ENCODE data around the gene SAMD7. TPM values are rescaled to one million over a fixed set of nuclear protein-coding genes. Genes with fewer than 3 reads are reported as not detected.
A peak's percentile ranks its signal among the peaks of the same experiment; 100 is the strongest.

Gene SAMD7
- total RNA-seq, 1 donor from 2014 or later = not detected

- no peak for ATAC-seq
- DNase-seq (ENCODE audit: low spot score) = no peak
- intact Hi-C loops (cut with DNase I) = no loop called here
These were observed 6.0 kb upstream of the SAMD7 start for GRCh38 chr3:169905404-169905803.

GRCh38 chr3:169907476-169907875 lies 3.9 kb upstream of the SAMD7 start:
- ATAC-seq = no peak
- no peak for DNase-seq (ENCODE audit: low spot score)
- intact Hi-C loops (cut with DNase I) = no loop called here

GRCh38 chr3:169907944-169908343 lies 3.4 kb upstream of the SAMD7 start:
- intact Hi-C loops (cut with DNase I) = no loop called here
- ATAC-seq = no peak
- DNase-seq (ENCODE audit: low spot score) = no peak

GRCh38 chr3:169913323-169913722 lies 2.0 kb downstream of the SAMD7 start:
- intact Hi-C loops (cut with DNase I) = no loop called here
- ATAC-seq (no peak), DNase-seq (ENCODE audit: low spot score) (no peak)

GRCh38 chr3:169914321-169914720 lies 2.9 kb downstream of the SAMD7 start:
- ATAC-seq (no peak), DNase-seq (ENCODE audit: low spot score) (no peak)
- intact Hi-C loops (cut with DNase I) = no loop called here

- ATAC-seq = peak; percentile 38
- peak; percentile 65 for DNase-seq (ENCODE audit: low spot score)
- intact Hi-C loops (cut with DNase I) = no loop called here
These were observed 11.8 kb downstream of the SAMD7 start for GRCh38 chr3:169923189-169923588.

GRCh38 chr3:169923831-169924230 lies 12.5 kb downstream of the SAMD7 start:
- intact Hi-C loops (cut with DNase I) = no loop called here
- no peak for DNase-seq (ENCODE audit: low spot score)
- no peak for ATAC-seq

- intact Hi-C loops (cut with DNase I) = no loop called here
- ATAC-seq = no peak
- no peak for DNase-seq (ENCODE audit: low spot score)
These were observed 18.6 kb downstream of the SAMD7 start for GRCh38 chr3:169929830-169930519.

- intact Hi-C loops (cut with DNase I) = no loop called here
- DNase-seq (ENCODE audit: low spot score) = no peak
- ATAC-seq = no peak
These were observed 19.5 kb downstream of the SAMD7 start for GRCh38 chr3:169930843-169931242.

- DNase-seq (ENCODE audit: low spot score) = no peak
- no peak for ATAC-seq
- intact Hi-C loops (cut with DNase I) = no loop called here
These were observed 20.6 kb downstream of the SAMD7 start for GRCh38 chr3:169931747-169932520.

- no peak for ATAC-seq
- DNase-seq (ENCODE audit: low spot score) = no peak
- intact Hi-C loops (cut with DNase I) = no loop called here
These were observed 27.9 kb downstream of the SAMD7 start for GRCh38 chr3:169939320-169939719.

- intact Hi-C loops (cut with DNase I) = no loop called here
- no peak for DNase-seq (ENCODE audit: low spot score)
- ATAC-seq = no peak
These were observed 28.4 kb downstream of the SAMD7 start for GRCh38 chr3:169939751-169940150.

GRCh38 chr3:169940470-169941181 lies 29.3 kb downstream of the SAMD7 start:
- ATAC-seq (no peak), DNase-seq (ENCODE audit: low spot score) (no peak)
- intact Hi-C loops (cut with DNase I) = no loop called here

- intact Hi-C loops (cut with DNase I) = no loop called here
- no peak for DNase-seq (ENCODE audit: low spot score)
- peak; percentile 80 for ATAC-seq
These were observed 33.9 kb downstream of the SAMD7 start for GRCh38 chr3:169945313-169945712.

GRCh38 chr3:169946336-169946735 lies 35.0 kb downstream of the SAMD7 start:
- ATAC-seq = no peak
- intact Hi-C loops (cut with DNase I) = no loop called here
- DNase-seq (ENCODE audit: low spot score) = no peak

- no peak for ATAC-seq
- intact Hi-C loops (cut with DNase I) = no loop called here
- no peak for DNase-seq (ENCODE audit: low spot score)
These were observed 37.4 kb downstream of the SAMD7 start for GRCh38 chr3:169948559-169949448.

GRCh38 chr3:169952045-169952444 lies 40.7 kb downstream of the SAMD7 start:
- intact Hi-C loops (cut with DNase I) = no loop called here
- DNase-seq (ENCODE audit: low spot score) (no peak), ATAC-seq (no peak)

GRCh38 chr3:169953462-169954141 lies 42.2 kb downstream of the SAMD7 start:
- intact Hi-C loops (cut with DNase I) = no loop called here
- DNase-seq (ENCODE audit: low spot score) (no peak), ATAC-seq (no peak)

Data from sciatic nerve (tissue), 2 donors.